HG03342 (cell line): ENCODE results near the gene BSN.
"Not testable (repeated sequence)": the region's sequence is repeated elsewhere in the genome, so short reads cannot be mapped to it uniquely, and the experiment has no call there.

Experiments used
- ATAC-seq: cut with Tn5 transposase; IDR thresholded peaks from one replicate; pipeline ENCODE4 v1.9.1; 2021; ENCODE audit warnings: mild to moderate bottlenecking, moderate library complexity; ENCODE audit not compliant: unreplicated experiment

The BSN gene

GRCh38 chr3:49668861-49669260 is 114.6 kb downstream of the BSN start:
- no peak for ATAC-seq

GRCh38 chr3:49669352-49669751 is 115.1 kb downstream of the BSN start:
- ATAC-seq = no peak

GRCh38 chr3:49670940-49671290 is 116.6 kb downstream of the BSN start:
- ATAC-seq = no peak

- ATAC-seq = no peak
Observed at GRCh38 chr3:49671291-49672288, 117.3 kb downstream of the BSN start.

GRCh38 chr3:49673121-49673714 is 118.9 kb downstream of the BSN start:
- ATAC-seq = no peak

- peak; percentile 77 for ATAC-seq
Observed at GRCh38 chr3:49673715-49674496, 119.6 kb downstream of the BSN start, which contains the start of gene APEH. APEH (plus strand) TSS chr3:49674351; CDS start chr3:49674402, 51 bp downstream.

- ATAC-seq = peak; percentile 15
Observed at GRCh38 chr3:49674497-49674983, 120.3 kb downstream of the BSN start.

GRCh38 chr3:49675912-49676311 is 121.6 kb downstream of the BSN start:
- ATAC-seq = no peak

- ATAC-seq = no peak
Observed at GRCh38 chr3:49680493-49681231, 126.4 kb downstream of the BSN start.

GRCh38 chr3:49681232-49681522 is 126.9 kb downstream of the BSN start:
- ATAC-seq = no peak

GRCh38 chr3:49681543-49681942 is 127.3 kb downstream of the BSN start:
- ATAC-seq = no peak

GRCh38 chr3:49683162-49683561 is 128.9 kb downstream of the BSN start:
- no peak for ATAC-seq

GRCh38 chr3:49684453-49684852 is 130.2 kb downstream of the BSN start:
- ATAC-seq = not testable (repeated sequence)

- ATAC-seq = not testable (repeated sequence)
Observed at GRCh38 chr3:49685103-49685502, 130.8 kb downstream of the BSN start.

GRCh38 chr3:49685846-49686245 is 131.6 kb downstream of the BSN start:
- ATAC-seq = not testable (repeated sequence)

GRCh38 chr3:49686346-49686745 is 132.1 kb downstream of the BSN start:
- ATAC-seq = not testable (repeated sequence)

GRCh38 chr3:49686769-49687423 is 132.6 kb downstream of the BSN start:
- ATAC-seq = not testable (repeated sequence)

GRCh38 chr3:49687424-49687795 is 133.1 kb downstream of the BSN start:
- ATAC-seq = not testable (repeated sequence)

- peak; percentile 17 for ATAC-seq
Observed at GRCh38 chr3:49688338-49689045, 134.2 kb downstream of the BSN start.
